GM21528 (cell line): ENCODE measurements around the gene NFATC1.

Source experiments
- ATAC-seq: cut with Tn5 transposase; IDR thresholded peaks from one replicate; pipeline ENCODE4 v1.9.1; 2021; ENCODE audit warnings: mild to moderate bottlenecking, moderate library complexity; ENCODE audit not compliant: unreplicated experiment, low FRiP score

NFATC1 gene

GRCh38 chr18:79558196-79558932 is 162.6 kb downstream of the NFATC1 start:
- ATAC-seq: no peak

DNA sequence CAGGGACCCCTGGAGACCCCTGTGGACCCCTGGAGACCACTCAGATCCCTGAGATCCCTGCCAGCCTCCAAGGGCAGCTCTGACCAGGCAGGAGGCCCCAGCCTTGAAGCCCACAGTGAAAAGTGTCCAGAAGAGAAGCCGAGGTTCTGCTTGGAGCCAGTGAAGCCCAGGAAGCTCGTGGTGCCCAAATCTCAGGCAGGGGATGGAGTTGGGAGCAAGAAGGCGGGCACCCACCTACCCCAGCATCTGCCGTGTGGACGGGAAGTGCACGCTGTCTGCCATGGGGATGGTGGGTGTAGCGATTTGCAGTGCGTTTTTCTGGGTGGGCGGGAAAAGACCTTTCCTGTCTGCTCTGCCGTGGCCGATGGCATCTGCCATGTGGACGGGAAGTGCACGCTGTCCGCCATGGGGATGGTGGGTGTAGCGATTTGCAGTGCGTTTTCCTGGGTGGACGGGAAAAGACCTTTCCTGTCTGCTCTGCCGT is 163.2 kb downstream of the NFATC1 start:
- no peak for ATAC-seq

DNA sequence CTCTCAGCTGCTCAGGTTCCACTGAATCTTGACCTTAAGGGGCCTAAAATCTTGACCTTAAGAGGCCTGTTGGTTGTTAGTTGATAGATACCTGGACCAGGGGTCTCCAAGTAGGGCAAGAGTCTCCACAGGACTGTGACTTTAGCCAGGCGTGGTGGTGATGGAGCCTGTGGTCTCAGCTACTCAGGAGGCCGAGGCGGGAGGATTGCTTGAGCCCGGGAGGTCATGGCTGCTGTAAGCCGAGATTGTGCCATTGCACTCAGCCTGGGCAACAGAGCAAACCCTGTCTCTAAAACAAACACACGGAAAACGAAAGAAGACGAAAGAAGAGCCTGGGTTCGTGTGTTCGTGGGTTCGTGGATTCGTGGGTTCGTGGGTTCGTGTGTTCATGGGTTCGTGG is 163.7 kb downstream of the NFATC1 start:
- ATAC-seq: no peak

DNA sequence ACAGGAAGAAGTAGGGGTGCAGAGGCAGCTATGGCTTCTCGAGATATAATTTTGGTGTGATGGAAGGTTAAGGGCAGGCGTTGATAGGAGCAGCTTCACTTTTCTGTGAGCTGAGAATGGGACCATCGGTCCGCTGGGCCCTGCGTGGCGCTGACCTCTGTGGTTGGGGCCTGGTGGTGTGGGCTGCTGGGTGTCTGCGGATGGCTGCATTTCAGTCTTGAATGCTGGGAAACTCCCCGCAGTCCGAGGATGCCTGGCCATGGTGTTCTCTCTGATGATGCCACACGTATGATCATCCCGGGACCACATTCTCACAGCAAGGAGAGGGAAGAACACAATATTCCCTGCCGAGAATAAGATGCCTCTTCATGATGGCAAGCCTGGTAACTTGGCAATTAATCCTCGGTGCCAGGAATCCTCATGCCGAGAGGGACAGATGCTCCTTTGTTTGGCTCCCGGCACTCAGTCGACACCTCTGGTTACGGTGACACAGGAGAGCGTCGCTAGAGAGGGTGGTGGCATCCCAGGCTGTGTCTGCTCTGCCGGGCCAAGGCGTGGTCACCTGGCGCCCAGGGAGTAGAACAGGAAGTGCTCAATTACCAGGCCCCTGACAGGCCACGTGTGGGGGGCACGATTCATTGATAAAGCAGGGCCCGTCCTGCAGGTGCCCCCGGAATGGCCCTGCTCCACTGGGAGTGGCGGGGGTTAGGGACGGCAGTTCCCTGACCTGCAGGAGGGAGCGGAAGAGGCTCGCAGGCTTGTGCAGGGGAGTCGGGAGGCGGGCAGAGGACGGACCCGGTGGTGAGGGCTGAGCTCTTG is 164.5 kb downstream of the NFATC1 start:
- no peak for ATAC-seq

- ATAC-seq: no peak
Measured at GRCh38 chr18:79560861-79561210, 165.1 kb downstream of the NFATC1 start.

GRCh38 chr18:79563949-79564348 is 168.2 kb downstream of the NFATC1 start:
- ATAC-seq: no peak

DNA sequence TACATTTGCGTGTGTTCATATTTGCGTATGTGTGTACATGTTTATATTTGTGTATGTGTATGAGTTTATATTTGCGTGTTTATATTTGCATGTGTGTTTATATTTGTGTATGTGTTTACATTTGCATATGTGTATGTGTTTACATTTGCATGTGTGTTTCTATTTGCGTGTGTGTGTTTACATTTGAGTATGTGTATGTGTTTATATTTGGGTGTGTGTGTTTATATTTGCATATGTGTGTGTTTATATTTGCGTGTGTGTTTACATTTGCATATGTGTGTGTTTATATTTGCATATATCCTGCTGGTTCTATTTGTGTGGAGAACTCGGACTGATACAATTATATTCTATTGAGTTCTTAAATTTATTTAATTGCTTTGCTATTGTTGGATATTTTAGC is 168.7 kb downstream of the NFATC1 start:
- no peak for ATAC-seq

GRCh38 chr18:79566771-79567431 is 171.2 kb downstream of the NFATC1 start:
- ATAC-seq: no peak

- ATAC-seq: no peak
Measured at GRCh38 chr18:79567481-79568147, 171.9 kb downstream of the NFATC1 start.

DNA sequence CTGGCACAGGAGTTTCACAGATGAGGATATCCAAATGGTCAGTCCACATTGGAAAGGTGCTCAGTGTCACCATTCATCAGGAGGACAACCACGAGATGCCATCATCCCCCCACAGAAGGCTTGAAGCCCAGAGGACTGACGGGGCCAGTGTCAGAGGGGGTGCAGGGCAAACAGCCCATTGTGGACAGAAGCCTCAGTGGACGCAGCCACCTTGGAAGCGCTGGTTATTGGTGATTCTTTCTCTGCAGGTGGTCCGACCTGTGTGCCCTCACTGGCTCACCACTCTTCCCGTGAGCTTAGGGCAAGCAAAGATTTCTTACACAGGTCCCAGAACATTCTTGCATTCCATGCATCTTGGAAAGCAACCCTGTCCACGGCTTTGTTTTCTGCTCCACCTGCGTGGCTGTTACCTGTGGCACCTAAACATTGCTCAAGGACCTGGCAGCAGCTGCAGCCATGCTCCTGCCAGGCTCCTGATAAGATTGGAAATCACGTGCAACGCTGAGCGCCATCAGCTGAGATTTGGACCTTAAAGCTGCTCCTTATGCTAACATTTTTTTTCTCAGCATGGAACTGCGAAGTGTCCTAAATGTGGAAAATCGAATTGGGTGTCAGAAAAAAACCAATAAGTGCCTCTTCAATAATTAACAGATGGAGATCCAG is 172.9 kb downstream of the NFATC1 start:
- ATAC-seq: no peak

- no peak for ATAC-seq
Measured at GRCh38 chr18:79569720-79570119, 174.0 kb downstream of the NFATC1 start.

DNA sequence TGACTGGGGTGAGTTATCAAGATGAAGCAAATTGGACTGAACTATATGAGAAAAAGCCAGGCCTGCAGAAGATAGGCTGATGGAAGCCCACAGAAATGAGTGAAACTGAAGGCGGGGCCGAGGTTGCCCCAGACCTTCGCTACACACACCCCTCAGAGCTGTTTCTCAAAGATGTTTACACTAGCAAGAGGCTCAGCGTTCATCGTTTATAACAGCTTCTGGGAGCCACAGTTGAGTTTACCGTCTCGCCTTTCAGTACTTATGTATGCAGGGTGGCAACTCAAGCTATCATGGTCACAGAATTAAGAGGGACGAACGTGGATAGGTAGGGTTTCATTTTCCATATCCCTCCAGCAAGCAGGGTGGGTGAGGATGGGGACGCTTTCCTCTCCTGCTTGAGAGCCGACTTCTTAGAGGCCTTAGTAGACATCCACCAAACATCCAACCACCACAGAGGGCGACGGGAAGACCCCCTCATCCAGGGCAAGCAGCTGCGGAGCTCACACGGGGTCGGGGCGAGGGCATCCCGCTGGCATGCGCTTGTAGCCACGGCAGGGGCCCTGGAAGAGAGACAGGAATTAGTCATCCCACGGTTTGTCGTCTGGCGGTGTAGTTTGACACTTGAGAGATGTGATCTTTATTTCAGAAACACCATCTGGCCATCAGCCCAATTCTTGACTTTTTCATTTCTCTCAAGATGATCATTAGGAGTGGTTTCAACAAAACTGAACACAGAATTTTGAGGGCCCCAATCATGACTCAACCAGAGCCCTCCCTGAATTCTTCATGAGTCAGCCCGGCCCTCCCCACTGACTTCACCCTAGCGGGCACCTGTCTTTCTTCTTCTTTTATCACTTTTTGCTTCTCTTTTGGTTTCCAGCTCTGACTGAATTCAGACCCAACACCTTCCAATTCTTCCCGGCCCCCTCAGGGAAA is 174.8 kb downstream of the NFATC1 start:
- ATAC-seq: no peak

DNA sequence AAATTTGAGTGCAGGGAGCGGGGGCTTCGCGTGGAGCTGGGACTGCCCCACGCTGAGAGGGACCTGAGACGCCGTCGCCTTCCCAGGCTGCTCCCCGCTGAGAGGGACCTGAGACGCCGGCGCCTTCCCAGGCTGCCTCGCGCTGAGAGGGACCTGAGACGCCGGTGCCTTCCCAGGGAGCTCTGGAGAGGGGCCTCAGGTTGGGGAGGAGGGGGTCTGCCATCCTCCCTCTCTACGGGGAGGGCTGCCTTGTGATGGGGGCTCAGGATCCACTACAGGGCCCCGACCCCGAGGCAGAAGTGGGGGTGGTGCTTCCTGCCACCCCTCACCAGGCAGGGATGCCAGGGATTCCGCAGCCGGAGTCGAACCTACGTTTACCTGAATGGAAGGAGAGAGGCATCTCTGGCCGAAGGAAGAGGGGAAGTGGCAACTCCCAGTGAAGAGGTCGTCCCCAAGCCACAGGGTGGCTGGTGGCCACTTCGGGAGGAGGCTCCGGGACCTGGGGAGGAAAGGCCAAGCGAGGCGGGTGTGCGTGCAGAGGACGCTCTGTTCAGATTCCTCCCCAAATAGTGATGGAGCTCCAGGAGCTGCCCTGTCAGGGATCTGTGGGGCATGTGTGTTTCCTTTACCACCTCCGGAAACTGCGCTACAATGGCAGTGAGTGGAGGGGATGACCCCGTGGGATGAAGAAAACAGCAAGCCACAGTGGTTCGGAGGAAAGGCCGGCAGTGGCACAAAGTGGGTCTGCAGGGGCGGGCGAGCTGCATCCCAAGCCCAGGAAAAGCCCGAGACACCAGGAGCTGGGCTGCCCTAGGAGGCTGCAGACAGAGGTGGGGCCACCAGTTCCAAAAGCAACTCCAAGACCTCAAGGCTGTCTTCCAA is 175.7 kb downstream of the NFATC1 start:
- ATAC-seq: no peak

GRCh38 chr18:79572093-79572780 is 176.5 kb downstream of the NFATC1 start:
- no peak for ATAC-seq

DNA sequence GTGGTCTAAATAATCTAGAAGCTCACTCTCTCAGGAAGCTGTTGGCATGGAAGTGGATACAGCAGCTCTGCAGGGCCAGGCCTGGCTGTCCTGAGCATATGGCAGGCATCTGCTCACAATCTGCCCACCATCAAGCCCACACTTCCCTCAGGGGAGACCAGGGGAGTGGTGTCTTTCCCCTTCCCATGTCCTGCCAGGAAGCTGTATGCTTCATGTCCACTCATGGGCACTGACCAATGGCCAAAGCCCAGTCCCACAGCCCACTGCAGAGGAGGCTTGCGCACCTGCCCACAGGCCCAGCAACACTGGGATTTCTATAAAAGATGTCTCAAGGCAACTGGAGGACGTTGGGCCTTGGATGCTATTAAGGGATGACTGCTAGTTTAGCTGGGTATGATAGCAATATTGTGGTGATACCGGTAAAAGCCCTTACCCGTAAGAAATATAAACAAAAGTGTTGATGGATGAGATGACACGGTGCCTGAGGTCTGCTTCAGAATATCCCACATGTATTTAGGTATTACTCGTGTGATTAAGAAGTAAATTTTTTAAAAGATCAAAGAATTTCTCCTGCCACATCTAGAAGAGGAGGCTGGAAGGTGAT is 177.2 kb downstream of the NFATC1 start:
- ATAC-seq: no peak

DNA sequence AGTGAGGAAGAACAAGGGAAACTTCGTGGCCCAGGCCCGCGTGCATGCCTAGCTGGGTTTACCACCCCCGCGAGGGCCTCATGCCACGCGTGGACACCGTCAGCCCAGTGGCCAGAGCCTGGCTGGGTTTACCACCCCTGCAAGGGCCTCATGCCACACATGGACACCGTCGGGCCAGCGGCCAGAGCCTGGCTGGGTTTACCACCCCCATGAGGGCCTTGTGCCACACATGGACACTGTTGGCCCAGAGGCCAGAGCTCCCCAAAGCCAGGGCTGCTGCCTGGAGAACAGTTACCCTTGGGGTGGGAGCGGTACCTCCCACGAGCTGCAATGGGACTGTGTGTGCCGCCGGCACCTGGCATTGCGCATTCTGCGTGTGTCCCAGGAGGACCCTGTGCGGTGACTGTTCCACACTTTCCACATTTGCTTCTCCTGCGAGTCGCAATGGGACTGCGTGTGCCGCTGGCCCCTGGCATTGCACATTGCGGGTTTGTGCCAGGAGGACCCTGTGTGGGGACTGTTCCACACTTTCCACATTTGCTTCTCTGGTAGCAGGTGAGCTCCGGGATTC is 178.3 kb downstream of the NFATC1 start:
- ATAC-seq: no peak

- no peak for ATAC-seq
Measured at GRCh38 chr18:79574938-79575525, 179.3 kb downstream of the NFATC1 start.
